COLO668 (cell line): ENCODE data around the gene PAPLN.
"Not testable (repeated sequence)": the region's sequence is repeated elsewhere in the genome, so short reads cannot be mapped to it uniquely, and the experiment has no call there.

Experiments used
- DNase-seq: peaks from one replicate; lab custom pipeline; 2025; ENCODE audit not compliant: unreplicated experiment; lab: John Stamatoyannopoulos, UW

The PAPLN gene, protein sequence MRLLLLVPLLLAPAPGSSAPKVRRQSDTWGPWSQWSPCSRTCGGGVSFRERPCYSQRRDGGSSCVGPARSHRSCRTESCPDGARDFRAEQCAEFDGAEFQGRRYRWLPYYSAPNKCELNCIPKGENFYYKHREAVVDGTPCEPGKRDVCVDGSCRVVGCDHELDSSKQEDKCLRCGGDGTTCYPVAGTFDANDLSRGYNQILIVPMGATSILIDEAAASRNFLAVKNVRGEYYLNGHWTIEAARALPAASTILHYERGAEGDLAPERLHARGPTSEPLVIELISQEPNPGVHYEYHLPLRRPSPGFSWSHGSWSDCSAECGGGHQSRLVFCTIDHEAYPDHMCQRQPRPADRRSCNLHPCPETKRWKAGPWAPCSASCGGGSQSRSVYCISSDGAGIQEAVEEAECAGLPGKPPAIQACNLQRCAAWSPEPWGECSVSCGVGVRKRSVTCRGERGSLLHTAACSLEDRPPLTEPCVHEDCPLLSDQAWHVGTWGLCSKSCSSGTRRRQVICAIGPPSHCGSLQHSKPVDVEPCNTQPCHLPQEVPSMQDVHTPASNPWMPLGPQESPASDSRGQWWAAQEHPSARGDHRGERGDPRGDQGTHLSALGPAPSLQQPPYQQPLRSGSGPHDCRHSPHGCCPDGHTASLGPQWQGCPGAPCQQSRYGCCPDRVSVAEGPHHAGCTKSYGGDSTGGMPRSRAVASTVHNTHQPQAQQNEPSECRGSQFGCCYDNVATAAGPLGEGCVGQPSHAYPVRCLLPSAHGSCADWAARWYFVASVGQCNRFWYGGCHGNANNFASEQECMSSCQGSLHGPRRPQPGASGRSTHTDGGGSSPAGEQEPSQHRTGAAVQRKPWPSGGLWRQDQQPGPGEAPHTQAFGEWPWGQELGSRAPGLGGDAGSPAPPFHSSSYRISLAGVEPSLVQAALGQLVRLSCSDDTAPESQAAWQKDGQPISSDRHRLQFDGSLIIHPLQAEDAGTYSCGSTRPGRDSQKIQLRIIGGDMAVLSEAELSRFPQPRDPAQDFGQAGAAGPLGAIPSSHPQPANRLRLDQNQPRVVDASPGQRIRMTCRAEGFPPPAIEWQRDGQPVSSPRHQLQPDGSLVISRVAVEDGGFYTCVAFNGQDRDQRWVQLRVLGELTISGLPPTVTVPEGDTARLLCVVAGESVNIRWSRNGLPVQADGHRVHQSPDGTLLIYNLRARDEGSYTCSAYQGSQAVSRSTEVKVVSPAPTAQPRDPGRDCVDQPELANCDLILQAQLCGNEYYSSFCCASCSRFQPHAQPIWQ

DNA sequence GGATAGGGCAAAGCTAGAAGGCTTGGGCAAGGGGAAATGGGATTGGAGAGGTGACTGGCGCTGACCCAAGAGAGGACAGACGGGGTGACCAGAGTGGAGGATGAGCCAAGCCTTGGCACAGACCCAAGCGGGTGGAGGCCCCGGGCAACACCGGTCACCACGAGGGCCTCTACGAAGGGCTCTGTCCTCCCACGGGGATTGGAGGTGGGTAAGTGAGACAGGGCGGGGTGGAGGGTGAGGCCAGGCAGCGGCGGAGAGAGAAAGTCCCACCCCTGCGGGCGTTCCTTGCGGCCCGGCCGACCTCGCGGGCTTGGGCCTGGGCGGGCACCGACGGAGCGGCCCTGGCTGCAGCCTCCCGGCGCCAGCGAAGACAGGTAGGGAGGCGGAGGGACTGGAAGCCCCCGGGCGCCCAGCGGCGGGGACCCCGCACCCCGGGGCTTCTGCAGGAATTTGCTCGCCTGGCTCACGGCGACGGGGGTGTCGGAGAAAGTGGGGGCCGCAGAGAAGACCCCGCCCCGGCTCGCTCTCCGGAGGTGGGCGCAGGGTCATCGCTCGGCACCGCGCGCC is at the start of gene PAPLN:
TSS of gene PAPLN (plus strand) at position 288 of the 567 bp plus-strand sequence. CDS start 2,273 bp downstream, outside the sequence.
- DNase-seq = peak; percentile 42

DNA sequence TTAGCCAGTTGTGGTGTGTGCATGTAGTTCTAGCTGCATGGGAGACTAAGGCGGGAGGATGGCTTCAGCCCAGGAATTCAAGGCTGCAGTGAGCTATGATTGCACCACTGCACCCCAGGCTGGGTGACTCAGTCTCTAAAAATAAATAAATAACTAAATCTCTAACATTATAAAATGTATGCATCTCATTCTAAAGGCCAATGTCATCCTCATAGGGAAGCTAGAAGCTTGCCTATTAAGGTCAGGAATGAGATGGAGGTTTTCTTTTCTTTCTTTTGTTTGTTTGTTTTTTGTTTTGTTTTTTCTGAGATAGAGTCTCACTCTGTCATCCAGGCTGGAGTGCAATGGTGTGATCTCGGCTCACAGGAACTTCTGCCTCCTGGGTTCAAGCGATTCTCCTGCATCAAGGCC is 48.8 kb upstream of the PAPLN start:
- no peak for DNase-seq

DNA sequence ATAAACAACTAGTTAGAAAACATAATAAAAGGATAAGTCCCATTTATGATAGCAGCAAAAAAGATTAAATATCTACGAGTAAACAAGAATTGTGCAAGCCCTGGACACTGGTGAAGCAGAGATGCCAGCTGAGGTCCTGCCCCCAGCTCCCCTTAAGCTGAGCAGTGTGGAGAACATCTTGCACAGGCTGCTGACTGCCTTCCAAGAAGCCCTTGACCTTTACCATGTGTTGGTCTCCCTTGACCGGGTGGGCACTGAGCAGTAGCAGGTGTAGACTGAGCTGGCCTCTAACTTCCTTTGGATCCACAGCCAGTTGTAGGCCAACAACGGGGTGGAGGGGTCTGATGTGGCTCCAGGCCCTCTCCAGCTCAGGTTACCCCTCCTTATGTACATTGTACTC is 47.7 kb upstream of the PAPLN start:
- no peak for DNase-seq

DNA sequence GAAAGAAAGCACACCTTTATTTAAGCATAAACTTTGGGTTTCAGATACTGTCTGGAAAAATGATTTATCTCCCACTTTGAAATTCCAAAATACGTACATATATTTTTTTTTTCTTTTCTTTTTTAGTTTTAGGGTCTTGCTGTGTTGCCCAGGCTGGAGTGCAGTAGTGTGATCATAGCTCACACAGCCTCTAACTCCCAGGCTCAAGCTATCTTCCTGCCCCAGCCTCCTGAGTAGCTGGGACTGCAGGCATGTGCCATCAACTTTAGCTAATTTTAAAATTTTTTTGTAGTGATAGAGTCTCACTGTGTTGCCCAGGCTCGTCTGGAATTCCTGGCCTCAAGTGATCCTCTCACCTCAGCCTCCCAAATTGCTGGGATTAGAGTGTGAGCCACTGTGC is 45.9 kb upstream of the PAPLN start:
- DNase-seq = no peak

DNA sequence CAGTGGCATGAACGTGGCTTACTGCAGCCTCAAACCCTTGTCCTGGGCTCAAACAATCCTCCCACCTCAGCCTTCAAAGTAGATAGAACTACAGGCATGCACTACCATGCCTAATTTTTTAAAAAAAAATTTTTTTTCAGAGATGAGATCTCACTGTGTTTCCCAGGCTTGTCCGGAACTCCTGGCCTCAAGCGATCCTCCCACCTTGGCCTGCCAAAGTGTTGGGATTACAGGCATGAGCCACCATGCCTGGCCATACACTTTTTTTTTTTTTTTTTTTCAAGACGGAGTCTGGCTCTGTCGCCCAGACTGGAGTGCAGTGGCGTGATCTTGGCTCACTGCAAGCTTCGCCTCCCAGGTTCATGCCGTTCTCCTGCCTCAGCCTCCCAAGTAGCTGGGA is 43.0 kb upstream of the PAPLN start:
- not testable (repeated sequence) for DNase-seq

DNA sequence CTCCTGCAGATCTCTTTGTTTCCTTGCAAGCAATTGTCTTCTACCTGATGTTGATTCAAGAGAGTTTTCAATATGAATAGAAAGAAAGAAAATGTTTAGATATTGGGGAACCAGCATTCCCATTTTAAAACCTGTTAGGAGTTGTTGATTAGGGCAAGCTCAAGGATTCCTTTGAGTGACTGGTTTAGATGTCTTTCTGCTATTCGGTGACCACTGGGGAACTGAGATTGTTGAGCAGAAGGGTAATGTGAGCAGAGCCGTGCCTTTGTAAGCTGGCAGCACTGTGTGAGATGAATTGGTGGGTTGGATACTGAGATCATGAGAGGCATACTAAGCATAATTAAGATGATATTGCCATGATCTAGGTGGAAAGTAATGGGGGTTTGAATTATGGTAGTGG is 39.1 kb upstream of the PAPLN start:
- DNase-seq = no peak

DNA sequence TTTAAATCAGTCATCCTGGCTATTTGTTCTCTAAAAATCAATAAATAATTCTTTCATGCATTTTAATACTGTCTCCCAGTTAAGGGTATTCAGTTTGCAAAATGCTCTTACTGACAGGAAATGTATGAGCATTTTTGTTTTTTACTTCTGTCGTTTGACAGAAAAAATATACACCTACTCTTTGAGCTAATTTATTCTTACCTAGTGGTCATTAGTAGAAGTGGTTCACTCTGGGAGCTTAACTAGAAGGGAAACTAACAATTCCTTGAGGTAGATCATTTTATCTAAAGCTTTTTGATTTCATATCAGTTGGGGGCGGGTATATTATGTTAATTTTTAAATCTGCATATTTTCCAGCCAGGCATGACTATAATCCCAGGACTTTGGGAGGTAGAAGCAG is 33.8 kb upstream of the PAPLN start:
- no peak for DNase-seq

DNA sequence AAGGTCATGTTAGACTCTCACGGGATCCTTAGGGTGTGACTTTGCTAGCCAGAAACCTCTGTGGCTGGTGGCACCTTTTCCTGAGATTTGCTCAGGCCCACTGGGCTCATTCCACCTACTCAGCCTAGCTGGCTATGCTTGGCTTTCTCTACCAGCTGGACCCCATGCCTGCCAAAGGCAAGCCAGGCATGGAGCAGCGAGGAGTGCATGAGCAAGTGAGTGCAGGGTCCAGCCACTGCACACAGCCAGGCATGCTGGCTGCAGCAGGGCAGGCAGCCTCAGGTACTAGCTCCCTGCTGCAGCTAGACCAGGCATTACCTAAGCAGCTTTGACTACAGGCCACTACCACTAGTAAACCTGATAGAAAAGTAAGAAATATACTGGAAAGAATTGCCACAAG is 29.7 kb upstream of the PAPLN start:
- DNase-seq = no peak

DNA sequence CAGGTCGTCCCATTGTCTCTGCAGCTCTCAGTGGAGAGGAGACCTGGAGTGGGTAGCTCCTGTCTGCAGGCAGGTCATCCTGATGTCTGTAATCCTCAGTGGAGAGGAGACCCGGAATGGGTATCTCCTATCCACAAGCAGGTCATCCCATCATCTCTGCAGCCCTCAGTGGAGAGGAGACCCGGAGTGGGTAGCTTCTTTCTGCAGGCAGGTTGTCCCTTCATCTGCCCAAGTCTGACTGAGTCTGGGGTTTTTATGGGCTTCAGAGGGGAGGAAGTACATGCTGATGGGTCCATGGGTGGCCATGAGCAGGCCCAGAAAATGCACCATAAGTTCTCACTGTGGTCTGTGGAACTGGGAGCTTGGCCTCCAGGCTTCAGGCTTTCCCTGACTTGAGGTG is 28.9 kb upstream of the PAPLN start:
- DNase-seq = no peak

DNA sequence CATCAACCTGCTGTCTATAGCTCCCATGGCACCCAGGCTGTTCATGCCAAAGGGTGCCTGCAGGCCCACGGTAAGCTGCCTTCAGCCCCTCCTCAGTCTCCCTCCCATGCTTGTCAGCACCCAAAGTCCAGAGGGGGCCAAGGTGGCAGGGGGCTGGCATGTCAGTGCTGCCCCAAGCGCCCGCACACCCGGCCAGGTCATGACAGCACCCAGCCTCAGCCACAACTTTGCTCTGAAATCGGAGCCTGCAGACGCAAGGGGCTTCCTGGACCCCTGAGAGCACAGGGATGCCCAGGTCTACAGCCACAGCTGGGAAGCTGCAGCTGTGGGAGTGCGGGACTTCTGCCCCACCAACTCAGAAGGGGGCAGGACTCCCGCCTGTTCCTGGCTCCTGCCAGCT is 28.5 kb upstream of the PAPLN start:
- no peak for DNase-seq

DNA sequence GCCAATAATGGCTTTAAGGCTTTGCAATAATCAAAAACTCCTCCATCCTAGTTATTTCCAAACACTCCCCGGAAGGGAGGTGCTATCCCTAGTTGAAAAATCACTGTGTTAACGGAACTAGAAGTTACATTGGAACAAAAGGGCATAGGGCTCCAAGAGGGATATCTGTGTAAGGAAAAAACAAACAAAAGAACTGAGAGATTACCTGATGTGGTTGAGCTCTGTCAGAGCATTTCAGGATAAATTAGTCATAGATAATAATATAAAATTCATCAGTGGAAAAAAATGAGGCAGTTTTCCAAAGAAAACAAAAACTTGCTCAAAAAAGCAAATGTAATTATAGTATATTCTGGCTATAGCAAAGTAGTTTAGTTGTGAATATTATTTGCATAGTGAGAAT is 27.4 kb upstream of the PAPLN start:
- DNase-seq = no peak

DNA sequence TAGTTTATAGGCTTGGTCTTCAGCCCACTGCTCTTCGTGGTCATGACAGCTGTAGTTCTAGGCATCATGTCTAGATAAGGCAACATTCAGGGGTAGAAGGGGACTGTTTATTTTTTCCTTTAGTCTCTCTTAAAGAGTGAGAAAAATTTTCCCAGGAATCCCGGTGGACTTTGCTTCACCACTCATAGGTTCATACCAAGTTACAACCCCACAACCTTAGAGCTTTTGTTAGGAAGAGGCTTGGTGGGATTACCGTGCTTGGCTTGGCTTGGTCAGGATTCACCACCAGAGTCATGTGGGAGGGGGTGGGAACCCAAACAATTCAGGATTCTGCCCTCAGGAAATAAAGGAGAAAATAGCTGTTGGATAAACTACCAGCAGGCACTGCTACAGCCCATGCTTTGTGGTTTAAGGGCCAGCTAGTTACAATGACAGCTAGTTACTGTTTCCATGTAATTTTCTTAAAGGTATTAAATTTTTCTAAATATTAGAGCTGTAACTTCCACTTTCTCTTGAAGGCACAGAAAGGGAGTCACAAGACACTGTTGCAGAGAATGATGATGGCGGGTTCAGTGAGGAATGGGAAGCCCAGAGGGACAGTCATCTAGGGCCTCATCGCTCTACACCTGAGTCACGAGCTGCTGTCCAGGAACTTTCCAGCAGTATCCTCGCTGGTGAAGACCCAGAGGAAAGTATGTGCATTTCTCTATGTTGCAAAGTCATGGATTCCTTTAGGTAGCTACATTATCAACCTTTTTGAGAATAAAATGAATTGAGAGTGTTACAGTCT is 25.9 kb upstream of the PAPLN start:
- no peak for DNase-seq

DNA sequence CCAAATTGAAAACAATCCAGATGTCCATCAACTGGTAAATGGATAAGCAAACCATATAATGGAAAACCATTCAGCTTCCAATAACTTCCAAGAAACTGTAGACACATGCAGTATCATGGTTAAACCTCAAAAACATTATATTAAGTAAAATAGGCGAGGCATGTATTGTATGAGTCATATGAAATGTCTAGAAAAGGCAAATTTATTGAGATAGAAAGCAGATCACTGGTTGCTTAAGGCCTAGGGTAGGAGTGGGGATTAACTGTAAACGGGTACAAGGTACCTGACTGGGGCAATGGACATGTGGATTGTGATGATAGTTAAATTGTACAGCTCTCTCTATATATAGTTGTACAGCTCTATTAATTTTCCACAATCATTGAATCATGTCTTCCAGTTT is 21.3 kb upstream of the PAPLN start:
- no peak for DNase-seq

DNA sequence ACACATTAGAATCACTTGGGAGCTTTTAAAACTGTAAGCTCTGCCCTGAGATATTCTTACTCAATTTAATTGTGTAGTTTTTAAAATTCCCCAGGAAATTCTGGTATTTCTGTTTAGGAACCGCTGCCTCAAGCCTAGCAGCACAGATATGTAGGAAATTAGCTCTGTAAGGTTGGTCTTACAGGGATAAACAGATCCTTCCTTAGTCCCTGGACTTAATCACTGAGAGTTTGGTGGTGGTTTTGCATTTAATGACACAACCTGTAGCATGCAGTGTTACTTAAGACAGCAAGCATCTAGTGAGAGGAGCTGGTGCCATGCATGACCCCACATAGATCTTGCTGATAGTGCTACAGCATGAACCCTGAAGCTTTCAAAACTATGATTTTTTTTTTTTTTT is 19.9 kb upstream of the PAPLN start:
- DNase-seq = no peak

DNA sequence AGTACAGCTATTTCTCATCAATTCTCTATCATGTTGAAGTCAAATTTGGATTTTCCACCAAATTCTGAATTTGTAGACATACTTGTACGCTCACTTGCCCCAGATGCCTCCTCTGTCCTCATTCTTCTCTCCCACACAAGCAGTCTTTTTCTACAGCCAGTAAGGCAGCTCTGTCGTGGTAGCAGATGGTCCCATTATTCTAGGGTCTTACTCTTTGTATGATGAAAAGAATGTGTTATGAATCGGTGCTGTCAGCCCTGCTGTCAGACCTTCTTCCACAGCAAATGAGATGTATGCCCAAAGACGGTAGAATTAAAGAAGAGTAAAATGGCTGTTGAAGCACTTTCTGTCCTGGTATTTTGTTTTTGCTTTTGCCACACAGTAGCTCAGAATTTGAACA is 17.2 kb upstream of the PAPLN start:
- no peak for DNase-seq

DNA sequence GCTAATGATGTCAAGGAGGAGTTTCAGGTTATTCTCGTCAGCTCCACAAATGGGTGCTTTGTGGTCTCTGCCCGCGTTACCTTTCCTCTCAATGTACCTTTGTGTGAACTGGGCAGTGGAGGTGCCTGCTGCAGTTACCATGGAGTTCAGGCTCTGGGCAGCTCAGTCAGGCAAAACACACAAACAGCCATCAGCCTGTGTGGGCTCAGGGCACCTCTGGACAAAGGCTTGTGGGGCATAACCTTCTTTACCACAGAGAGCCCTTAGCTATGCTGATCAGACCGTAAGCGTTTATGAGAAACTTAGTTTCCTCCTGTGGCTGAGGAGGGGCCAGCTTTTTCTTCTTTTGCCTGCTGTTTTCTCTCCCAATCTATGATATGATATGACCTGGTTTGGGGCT is 16.7 kb upstream of the PAPLN start:
- no peak for DNase-seq

DNA sequence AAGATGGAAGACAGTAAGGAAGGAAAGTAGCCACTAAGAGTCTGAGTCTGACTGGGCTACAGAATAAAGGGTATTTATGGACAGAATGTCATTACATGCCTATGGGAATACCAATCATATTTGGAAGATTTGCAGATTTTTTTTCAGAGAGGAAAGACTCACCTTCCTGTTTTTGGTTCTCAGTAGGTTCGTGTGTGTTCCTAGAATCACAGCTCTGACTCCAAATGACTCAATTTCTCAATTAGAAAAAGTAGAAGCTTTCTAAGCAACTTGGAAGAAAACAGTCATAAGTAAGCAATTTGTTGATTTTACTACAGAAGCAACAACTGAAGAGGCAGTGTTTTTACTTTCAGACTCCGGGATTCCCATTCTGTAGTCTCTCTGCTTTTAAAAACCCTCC is 15.4 kb upstream of the PAPLN start:
- DNase-seq = no peak

DNA sequence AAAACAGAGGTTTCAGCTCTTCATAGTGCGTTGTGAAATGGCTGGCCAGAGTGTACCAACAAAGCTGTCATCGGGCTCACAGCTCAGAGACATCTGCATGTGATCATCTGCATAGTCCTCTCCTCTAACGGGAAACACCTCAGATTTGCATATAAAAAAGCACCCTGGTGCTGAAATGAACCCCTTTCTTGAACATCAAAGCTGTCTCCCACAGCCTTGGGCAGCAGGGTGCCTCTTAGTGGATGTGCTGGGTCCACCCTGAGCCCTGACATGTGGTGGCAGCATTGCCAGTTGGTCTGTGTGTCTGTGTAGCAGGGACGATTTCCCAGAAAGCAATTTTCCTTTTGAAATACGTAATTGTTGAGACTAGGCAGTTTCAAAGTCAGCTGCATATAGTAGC is 14.3 kb upstream of the PAPLN start:
- no peak for DNase-seq

DNA sequence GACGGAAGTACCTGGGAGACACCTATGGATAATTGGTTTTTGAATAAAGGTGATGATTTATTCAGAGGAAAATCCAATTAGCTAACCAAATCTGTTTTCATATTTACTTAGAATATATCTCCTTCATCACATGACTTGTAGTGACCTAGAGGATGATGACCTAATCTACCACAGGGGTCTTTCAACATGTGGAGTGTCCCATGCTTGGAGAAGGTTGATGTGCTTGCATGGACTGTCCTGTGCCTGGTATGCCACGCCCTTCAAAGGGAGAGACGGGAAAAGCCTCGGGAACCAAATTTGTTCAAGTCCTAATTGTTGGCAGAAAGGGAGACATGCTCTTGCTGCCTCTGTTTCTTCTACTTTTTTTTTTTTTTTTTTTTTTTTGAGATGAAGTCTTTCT is 11.8 kb upstream of the PAPLN start:
- no peak for DNase-seq
